ACHN (cell line): ENCODE data around the gene RAI14.
"Not testable (repeated sequence)": the region's sequence is repeated elsewhere in the genome, so short reads cannot be mapped to it uniquely, and the experiment has no call there.

Source experiments
- DNase-seq: peaks from one replicate; pipeline ENCODE4 v3.0.0-alpha.2; 2015
- in situ Hi-C: cut with HindIII; loops from 2 replicates; pipeline ENCODE4 v1.10.0; 2017; ENCODE audit warnings: low sequenced_read_pairs, low pct_ligation_motif_present, low pct_unique_long_range_greater_than_20kb

RAI14 gene

GRCh38 chr5:34715711-34716110 lies 59.6 kb downstream of the RAI14 start:
- DNase-seq: no peak
- in situ Hi-C loops: no loop called here

GRCh38 chr5:34716986-34717385 lies 60.9 kb downstream of the RAI14 start:
- DNase-seq: peak; percentile 60
- in situ Hi-C loops: no loop called here

- DNase-seq: peak; percentile 97
- in situ Hi-C loops: no loop called here
Measured at GRCh38 chr5:34717426-34718327, 61.5 kb downstream of the RAI14 start.

GRCh38 chr5:34718516-34718915 lies 62.4 kb downstream of the RAI14 start:
- in situ Hi-C loops: no loop called here
- peak; percentile 12 for DNase-seq

- DNase-seq: no peak
- in situ Hi-C loops: no loop called here
Measured at GRCh38 chr5:34719029-34719428, 62.9 kb downstream of the RAI14 start.

GRCh38 chr5:34721327-34721726 lies 65.2 kb downstream of the RAI14 start:
- DNase-seq: no peak
- in situ Hi-C loops: no loop called here

- no peak for DNase-seq
- in situ Hi-C loops: no loop called here
Measured at GRCh38 chr5:34722183-34722582, 66.1 kb downstream of the RAI14 start.

- in situ Hi-C loops: no loop called here
- DNase-seq: no peak
Measured at GRCh38 chr5:34724741-34725140, 68.6 kb downstream of the RAI14 start.

- in situ Hi-C loops, DNase-seq: not testable (repeated sequence)
Measured at GRCh38 chr5:34727166-34727749, 71.1 kb downstream of the RAI14 start.

- DNase-seq: no peak
- in situ Hi-C loops: no loop called here
Measured at GRCh38 chr5:34728236-34728635, 72.1 kb downstream of the RAI14 start.

- in situ Hi-C loops: no loop called here
- no peak for DNase-seq
Measured at GRCh38 chr5:34731435-34732232, 75.5 kb downstream of the RAI14 start.

GRCh38 chr5:34734326-34734725 lies 78.2 kb downstream of the RAI14 start:
- DNase-seq: no peak
- in situ Hi-C loops: no loop called here

GRCh38 chr5:34735491-34736426 lies 79.6 kb downstream of the RAI14 start:
- in situ Hi-C loops: no loop called here
- DNase-seq: no peak

- in situ Hi-C loops: no loop called here
- peak; percentile 14 for DNase-seq
Measured at GRCh38 chr5:34736445-34737115, 80.5 kb downstream of the RAI14 start.

GRCh38 chr5:34737731-34738130 lies 81.6 kb downstream of the RAI14 start:
- in situ Hi-C loops: no loop called here
- no peak for DNase-seq

- in situ Hi-C loops: no loop called here
- DNase-seq: no peak
Measured at GRCh38 chr5:34738381-34738780, 82.3 kb downstream of the RAI14 start.

- in situ Hi-C loops: no loop called here
Measured at GRCh38 chr5:34740389-34740806, 84.3 kb downstream of the RAI14 start.

GRCh38 chr5:34742061-34742460 lies 85.9 kb downstream of the RAI14 start:
- DNase-seq: no peak

More at GRCh38 chr5:34740389-34740806, 84.3 kb downstream of the RAI14 start:
- no peak for DNase-seq

More at GRCh38 chr5:34742061-34742460, 85.9 kb downstream of the RAI14 start:
- in situ Hi-C loops: no loop called here
